ENCODE results near the gene ARG2.
A peak's percentile ranks its signal among the peaks of the same experiment; 100 is the strongest.
"Not testable (repeated sequence)": the region's sequence is repeated elsewhere in the genome, so short reads cannot be mapped to it uniquely, and the experiment has no call there.

Gene ARG2

DNA sequence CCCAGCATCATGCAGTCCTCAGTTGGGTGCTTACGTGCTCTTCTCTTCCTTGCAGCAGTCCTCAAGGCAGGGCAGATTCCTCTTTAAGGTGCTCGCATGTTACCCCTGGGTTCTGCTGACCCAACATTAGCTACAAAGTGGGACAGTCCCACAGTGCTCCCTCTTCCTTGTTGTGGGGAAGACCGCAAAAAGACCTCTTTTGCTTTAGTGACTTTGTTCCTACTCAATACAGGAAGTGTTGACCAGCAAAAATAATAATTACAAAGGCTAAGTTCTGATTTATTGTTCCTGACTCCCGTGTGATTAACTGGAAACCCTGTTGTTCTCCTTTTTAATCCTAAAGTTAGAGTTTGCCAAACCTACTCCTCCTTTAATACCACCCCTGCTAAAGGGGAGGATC, 33.4 kb upstream of the ARG2 start:
- no peak for DNase-seq (ENCODE audit: low spot score)

DNA sequence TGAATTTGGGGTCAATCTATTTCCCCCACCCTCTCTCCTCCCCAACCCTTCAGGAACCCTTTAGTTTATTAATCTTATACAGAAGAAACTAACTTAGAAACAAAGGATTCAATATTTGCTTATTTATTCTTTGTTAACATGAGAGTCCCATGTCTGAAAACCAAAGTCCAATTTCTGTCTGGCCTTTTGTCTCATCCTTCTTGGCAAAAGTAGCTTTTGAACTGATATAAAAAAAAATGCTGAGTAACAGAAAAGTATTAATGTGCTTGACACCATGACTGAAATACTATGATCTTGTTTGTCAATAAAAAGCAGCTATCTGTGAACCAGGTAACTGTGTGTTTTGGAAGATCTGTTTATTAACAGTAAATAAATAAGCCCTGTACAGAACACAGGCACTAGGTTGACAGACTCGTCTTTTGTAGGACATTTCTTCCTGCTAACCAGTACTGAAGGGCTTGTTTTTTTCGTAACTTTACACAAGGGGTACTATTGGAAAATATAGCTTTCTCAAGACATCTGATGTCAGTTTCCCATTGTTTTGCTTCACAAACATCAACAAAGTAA, 30.4 kb upstream of the ARG2 start:
- no peak for DNase-seq (ENCODE audit: low spot score)

DNA sequence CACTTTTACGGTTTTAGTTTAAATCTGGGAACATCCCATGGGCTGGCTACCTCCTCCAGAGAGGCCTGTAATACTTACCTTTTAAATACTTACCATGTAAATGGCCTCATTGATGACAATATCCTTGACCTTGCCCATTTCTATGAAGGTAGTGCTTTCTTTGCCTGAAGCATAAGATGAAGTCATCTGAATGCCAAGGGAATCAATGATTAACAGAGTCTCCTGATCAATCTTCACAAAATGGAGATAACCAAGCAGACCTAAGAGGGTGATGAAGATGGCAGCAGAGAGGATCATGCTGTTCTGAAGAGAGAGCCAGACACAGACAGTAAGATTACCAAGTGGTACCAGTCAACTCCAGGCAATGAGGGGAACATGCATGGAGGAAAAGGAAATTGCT, 26.1 kb upstream of the ARG2 start:
- not testable (repeated sequence) for DNase-seq (ENCODE audit: low spot score)

DNA sequence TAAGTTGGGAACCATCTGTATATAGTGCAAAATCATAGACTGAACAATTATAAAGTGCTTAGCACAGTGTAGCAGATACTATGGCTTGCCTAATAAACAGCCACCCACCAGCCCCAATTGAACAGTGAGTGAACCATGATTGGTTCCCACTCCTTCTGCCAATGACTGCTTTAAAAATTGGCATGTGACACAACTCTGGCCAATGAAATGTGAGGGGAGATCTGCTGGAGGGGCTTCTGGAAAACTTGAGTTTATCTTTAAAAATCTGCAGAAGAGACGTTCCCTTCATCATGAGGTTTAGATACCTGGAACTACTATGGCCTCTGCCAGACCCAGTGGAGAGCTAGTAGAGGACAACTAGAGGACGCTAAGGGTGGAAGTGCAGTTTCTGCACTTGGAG, 24.3 kb upstream of the ARG2 start:
- no peak for DNase-seq (ENCODE audit: low spot score)

DNA sequence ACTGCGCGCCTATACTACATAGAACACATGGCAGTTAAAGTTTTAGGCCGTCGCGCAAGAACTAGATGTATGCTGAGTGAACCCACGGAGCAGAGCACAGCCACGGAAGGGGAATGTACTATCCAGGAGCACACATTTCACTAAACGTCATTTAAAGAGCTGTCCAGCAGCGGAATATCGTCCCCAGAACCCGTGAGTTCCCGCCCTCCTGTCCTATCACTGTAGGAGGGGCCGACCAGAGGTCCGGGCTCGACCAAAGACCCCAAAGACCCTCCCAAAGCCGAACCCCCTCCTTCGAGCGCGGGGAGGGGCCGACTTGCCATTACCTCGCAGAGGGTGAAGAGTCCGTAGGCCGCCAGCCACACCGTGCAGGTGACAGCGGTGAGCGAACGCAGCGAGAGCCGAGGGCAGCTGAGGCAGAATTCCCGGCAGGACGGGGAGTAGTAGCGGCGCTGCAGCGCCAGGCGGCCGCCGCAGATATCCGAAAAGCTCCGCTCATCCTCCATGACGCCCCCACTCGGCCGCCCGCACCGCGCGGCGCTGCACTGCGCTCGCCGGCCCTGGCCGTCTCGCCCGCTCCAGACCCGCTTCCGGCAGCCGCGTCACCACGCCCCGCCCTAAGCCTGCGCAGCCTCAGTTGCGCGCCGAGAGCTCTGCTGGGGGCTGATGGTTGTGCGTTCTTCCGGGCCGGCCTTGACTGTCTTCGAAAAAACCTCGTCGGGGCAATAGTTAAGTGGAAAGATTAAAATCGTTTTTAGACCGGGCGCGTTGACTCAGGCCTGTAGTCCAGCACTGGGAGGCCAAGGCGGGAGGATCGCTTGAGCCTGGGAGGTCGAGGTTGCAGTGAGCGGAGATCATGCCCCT, 19.8 kb upstream of the ARG2 start, which contains the start of gene PIGH:
Gene PIGH (minus strand): TSS at position 571 of the 864 bp plus-strand sequence. CDS start 65 bp downstream, at position 506.
- DNase-seq (ENCODE audit: low spot score), result peak; percentile 95

DNA sequence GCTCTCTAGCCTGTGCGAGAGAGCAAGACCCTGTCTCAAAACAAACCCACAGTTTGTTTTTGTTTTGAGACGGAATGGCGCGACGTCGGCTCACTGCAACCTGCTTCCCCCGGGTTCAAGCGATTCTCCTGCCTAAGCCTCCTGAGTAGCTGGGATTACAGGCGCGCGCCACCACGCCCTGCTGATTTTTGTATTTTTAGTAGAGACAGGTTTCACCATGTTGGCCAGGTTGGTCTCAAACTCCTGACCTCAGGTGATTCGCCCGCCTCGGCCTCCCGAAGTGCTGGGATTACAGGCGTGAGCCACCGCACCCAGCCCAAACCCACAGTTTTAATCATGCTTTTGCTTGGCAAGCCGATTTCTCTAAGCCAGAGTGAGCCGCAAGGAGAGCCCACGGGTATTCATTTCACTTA, 19.2 kb upstream of the ARG2 start:
- not testable (repeated sequence) for DNase-seq (ENCODE audit: low spot score)

DNA sequence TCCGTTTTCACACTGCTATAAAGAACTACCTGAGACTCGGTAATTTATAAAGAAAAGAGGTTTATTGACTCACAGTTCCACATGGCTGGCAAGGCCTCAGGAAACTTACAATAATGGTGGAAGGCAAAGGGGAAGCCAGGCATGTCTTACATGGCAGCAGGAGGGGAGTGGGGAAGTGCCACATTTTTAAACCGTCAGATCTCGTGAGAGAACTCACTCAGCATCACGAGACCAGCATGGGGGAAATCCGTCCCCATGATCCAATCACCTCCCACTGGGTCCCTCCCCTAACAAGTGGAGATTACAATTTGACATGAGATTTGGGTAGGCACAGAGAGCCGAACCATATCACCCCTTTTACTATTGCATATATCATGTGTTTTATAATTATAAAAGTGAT, 17.6 kb upstream of the ARG2 start:
- DNase-seq (ENCODE audit: low spot score), result no peak

DNA sequence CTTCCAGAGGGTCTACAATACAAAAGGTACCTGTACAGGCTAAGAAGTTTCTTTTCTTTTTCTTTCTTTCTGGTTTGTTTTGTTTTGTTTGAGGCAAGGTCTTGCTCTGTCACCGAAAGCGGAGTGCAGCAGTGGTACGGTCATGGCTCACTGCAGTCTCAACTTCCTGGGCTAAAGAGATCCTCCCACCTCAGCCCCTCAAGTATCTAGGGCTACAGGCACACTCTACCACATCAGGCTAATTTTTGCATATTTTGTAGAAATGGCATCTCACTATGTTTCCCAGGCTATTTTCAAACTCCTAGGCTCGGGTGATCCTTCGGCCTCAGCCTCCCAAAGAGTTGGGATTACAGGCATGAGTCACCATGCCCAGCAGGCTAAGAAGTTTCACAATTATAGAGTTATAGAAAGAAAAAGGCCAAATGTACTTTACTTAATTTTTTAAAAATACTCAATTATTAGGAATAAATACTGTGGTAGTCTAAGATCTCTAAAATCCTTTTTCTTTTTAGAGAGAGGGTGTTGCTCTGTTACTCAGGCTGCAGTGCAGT, 16.6 kb upstream of the ARG2 start:
- no peak for DNase-seq (ENCODE audit: low spot score)

DNA sequence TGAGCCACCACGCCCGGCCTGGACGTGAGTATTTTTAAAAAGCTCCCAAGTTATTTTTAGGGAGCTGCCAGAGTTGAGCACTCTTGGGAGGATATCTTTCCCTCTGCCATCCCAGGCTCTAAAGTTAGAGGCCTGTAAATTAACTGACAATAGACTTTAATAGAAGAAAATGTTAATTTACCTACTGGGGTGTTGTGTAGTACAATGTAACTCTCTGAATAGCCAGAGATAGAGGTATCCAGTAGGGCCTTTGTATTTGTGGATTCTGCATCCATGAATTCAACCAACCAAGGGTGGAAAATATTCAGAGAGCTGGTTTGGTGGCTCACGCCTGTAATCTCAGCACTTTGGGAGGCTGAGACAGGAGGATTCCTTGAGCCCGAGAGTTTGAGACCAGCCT, 12.1 kb upstream of the ARG2 start:
- DNase-seq (ENCODE audit: low spot score), result no peak

DNA sequence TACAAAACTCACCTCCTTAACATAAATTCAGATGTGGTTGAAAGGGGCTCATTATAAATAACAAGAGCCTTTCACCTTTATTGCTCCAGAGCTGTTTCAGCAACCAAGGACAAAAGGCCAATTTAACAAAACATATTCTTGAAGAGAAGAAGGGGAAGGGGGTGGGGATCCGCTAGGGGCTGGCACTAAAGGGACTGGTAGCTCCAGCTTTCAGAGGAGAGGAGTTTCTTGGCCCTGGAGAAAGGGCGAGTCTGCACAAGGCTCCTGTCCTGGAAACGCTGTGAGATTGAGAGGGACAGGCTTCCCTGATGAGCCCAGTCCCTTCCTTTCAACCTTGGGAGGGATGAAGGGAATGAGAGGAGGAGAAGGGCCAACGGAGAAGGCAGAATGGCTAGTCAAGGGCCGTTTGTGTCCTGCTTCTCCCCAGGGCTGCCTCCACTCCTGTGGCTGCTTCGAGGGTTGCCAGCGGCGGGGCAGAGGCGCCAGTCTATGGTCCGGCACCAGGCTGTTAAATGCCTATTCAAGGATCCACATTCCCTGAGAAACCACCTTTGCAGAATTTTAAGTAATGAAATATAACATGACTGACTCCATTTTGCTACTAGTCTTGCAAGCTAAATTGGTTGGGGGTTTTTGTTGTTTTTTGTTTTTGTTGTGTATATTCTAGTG, 9.9 kb upstream of the ARG2 start:
- no peak for DNase-seq (ENCODE audit: low spot score)

DNA sequence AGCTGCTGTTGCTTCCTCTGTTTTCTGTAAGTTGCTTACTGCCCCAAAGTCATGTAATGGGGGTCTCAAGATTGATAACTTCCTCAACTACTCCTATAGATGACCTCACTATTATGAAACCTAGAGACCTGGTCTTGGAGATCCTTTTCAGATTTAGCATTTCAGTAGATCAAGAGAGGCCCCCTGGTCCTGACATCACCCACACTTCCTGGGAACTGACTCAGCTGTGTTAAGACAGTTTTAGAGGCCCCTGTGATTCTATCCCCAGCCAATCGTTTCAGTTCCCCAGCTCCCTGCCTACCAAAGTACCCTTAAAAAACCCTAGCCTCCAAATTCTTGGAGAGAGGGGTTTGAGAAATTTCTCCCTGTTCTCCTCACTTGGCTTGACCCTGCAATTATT, 9.2 kb upstream of the ARG2 start:
- DNase-seq (ENCODE audit: low spot score), result no peak

DNA sequence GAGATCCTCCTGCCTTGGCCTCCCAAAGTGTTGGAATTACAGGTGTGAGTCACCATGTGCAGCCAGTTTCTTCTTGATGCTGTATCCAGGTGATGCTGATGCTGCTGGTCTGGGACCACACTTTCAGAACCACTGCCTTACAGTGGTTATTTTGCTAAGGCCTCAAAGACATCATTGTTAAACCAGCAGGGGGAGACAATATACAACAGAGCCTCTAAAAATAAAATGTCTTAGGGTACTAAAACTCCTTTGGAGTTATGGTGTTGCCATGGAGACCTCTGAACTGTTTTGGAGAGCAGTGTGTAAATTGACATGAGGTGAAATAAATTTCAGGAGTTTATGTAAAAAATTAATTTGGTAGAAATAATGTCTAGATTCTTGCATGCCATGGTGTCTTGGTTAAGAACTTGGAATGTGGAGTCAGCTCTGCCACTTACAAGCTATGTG, 1.1 kb upstream of the ARG2 start:
- DNase-seq (ENCODE audit: low spot score), result peak; percentile 58

DNA sequence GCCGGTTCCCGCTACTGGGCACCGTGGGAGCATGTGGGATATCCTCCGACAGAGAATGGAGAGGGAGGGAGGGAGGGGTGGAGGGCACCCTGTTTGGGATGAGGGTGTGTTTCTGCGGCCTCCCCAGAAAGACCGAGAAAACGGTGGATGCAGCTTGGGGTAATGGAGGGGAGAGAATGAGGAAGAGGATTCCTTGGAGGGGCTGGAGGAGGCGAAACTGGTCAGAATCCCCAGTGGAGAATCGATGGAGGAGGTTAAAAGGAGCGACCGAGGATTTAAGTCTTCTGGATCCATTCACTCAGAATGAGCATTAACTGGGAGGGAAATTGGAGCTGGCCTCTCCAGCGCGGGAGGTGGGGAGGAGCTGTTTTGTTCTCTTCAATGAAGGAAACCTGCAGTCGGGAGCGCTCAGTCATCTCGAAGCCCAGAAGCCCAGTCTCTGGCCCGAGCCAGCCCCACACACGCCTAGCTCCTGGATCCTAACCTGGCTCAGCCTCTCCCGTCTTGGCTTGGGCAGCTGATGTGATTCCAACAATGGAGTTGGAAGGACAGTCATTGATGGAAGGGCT, 581 bp downstream of the ARG2 start:
- DNase-seq (ENCODE audit: low spot score), result peak; percentile 42

DNA sequence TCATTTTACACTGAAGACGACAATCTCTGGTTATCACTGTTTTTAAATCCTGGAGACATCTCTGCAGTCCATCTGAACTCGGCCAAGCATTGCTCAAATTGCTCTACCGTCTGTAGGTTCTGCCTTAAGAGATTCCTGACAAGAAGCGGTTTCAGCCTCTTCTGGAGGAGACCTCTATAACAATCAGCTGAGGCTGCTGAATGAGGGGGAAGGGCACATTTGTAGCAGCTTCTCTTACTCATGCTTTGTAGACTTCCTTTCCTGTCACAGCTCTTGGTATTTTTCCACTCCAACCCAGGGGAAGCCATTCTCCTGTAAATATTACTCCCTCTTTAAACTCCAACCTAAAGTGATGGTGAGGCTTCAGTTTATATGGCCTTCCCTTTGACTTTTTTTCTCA, 3.0 kb downstream of the ARG2 start:
- peak; percentile 76 for DNase-seq (ENCODE audit: low spot score)

DNA sequence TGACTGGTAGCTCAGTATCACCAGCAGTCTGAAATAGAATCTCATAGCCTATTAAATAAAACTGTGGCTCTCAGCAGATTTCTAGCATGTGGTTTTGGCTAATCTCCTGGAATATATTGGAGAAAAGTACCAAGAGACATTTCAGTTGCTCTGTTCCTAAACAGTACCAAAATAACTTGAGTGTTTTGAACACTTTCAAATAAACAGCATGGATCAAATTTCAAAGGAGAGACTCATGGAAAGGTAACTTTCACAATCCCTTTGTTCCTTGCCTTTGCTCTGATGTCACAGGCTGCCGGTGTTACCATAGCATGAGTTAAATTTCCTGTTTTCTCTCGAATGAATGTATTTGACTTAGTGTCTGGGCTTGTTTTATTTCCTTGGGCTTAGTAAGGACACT, 3.4 kb downstream of the ARG2 start:
- DNase-seq (ENCODE audit: low spot score), result peak; percentile 23

DNA sequence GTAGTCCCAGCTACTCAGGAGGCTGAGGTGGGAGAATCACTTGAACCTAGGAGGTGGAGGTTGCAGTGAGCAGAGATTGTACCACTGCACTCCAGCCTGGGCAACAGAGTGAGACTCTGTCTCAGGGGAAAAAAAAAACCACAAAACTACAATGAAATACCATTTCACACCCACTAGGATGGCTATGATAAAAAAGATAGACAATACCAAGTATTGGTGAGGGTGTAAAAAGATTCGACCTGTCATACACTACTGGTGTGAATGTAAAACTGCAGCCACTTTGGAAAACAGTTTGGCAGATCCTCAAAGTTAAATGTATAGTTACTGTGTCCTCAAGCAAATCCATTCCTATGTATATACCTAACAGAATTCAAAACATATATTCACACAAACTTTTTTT, 6.4 kb downstream of the ARG2 start:
- not testable (repeated sequence) for DNase-seq (ENCODE audit: low spot score)

DNA sequence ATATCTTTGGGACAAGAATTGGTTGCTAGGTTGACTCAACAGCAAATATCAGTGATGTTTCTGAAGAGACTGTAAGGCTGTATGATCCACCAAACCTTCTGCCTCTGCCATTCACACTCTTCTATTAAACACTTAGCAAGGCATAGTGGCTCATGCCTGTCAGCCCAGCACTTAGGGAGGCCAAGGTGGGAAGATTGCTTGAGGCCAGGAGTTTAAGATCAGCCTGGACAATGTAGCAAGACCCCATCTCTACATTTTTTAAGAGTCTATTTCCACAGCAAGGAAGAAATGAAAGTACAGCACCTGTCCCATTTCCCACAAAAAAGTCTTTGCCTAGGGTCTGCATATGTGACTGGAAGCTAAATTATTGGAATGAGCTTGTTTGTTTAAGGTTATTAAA, 7.8 kb downstream of the ARG2 start:
- DNase-seq (ENCODE audit: low spot score), result no peak

DNA sequence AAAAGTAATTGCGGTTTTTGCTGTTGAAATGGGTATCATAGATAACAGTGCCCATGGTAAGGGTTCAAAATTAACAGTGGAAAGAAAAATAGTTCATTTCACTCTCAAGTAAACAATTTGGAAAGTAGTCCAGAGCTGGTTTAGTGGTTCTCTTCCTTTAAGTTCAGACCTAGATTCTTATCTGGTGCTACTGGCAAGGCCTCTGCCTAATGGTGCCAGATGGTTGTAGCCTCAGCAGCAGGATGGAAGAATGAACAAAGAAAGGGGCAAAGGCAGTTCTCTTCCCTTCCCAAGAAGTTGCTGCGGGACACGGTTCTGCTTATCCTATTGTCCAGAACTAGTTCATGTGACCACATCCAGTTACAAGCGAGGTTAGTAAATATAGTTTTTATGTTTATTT, 10.5 kb downstream of the ARG2 start:
- DNase-seq (ENCODE audit: low spot score), result no peak

DNA sequence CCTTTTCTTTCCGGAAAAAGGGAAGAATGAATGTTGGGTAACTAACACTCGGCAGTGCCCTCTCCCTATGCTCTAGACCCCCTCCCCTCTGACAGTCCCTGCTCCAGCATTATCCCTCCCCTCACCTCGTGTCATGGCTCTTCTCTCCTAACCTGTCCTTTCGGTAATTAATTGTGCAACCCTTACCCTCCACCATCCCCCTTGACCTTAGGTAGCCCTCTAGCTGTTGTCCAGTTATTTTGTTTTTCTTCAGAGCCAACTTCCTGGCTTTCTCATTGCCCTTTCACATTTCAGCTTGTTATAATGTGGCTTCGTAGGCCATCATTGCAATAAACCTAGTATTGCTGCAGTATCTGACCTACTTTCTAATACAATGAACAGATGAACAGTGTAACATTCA, 11.2 kb downstream of the ARG2 start:
- DNase-seq (ENCODE audit: low spot score), result no peak

DNA sequence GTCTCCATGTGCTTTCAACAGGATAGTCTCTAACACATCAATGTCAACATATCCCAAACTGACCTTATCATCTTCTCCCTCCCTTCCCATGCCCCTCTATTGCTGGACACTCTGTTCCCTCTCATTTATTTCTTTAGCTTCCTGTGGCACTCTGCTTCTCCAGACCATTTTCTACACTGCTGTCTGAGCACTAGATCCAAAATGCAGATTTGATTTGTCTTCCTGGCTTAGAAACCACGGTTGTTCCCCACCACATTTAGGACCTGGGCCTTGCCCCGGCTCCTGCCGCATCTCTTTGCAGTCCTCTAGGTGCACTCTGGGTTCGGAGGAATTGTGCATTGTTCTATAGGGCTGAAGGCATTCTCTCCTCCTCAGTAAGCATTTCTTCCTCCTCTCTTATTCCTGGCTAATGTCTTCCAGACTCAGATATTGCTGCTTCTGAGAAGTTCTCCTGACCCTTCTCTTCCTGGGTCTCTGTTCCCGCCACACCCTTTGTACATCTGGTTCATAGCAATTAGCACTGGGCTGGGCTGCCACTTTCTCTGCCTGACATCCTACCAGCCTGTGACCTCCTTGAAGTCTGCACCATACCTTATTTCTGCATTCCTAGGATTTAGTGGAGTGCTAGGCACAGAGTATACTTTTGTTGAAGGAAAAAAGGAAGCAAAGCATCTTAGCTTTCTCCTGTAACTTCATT, 13.9 kb downstream of the ARG2 start:
- no peak for DNase-seq (ENCODE audit: low spot score)

DNA sequence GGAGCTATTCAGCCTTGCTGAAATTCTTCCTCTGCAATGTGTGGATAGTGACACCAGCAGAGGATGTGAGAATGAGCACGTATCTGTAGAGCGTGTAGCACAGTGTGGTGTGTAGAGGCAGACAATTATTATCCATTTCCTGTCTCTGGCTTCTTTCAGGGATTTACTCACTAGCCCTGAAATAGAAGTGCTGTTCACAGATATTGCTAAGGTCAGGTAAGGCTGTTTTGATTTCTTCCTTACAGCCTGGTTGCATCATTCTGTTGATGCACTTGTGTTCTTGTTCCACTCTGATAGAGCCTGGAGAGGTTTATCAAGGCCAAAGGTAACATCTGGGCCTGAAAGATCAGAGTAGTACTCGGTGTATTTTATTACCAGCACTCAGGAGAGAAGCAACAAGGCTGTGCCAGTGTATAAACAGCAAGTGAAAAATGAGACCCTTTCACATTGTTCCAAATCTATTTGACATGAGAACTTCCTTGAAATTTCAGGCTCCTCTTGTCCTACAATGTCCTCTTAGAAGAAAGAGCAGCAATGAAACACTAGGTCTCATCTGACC, 16.7 kb downstream of the ARG2 start:
- peak; percentile 30 for DNase-seq (ENCODE audit: low spot score)
